Inflammatory macrophage treated with lipopolysaccharide for 4 hours (primary cell): ENCODE results near the gene KLK1.
"Not testable (repeated sequence)": the region's sequence is repeated elsewhere in the genome, so short reads cannot be mapped to it uniquely, and the experiment has no call there.

Experiments
- DNase-seq: peaks from one replicate; pipeline ENCODE4 v3.0.0-alpha.2; 2020

KLK1 gene

DNA sequence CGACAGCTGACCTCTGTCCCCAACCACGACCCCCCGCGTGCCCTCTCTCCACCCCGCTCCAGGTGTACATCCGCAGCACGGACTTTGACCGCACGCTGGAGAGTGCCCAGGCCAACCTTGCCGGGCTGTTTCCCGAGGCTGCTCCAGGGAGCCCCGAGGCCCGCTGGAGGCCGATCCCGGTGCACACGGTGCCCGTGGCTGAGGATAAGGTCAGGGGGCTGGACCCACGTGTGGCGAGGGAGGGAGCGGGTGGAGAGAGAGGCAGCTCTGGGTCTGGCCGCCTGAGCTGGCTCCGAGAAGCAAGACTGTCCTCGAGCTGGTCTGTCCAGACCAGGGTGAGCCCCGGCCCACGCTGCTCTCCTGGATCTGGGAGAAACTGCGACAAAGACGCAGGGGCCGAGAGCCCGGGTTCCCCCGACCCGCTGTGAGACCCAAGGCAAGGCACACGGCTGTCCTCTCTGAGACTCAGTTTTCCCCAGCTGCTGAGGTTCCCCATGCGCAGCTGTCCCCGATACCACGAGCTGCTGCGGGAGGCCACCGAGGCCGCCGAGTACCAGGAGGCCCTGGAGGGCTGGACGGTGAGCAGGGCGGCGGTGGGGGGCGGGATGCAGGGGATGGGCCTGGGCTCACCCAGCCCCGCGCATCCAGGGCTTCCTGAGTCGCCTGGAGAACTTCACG lies 31.9 kb downstream of the KLK1 start:
- DNase-seq = no peak

GRCh38 chr19:50790922-50791467 lies 32.6 kb downstream of the KLK1 start:
- DNase-seq = no peak

- DNase-seq = no peak
Observed at GRCh38 chr19:50790396-50790795, 33.2 kb downstream of the KLK1 start, which contains the start of gene ACP4. Gene ACP4 (plus strand): TSS chr19:50790415. CDS start chr19:50790415, 0 bp downstream.

GRCh38 chr19:50785329-50785728 lies 38.3 kb downstream of the KLK1 start:
- DNase-seq = no peak

GRCh38 chr19:50784710-50785109 lies 38.9 kb downstream of the KLK1 start:
- no peak for DNase-seq

- not testable (repeated sequence) for DNase-seq
Observed at GRCh38 chr19:50783848-50784152, 39.8 kb downstream of the KLK1 start.

DNA sequence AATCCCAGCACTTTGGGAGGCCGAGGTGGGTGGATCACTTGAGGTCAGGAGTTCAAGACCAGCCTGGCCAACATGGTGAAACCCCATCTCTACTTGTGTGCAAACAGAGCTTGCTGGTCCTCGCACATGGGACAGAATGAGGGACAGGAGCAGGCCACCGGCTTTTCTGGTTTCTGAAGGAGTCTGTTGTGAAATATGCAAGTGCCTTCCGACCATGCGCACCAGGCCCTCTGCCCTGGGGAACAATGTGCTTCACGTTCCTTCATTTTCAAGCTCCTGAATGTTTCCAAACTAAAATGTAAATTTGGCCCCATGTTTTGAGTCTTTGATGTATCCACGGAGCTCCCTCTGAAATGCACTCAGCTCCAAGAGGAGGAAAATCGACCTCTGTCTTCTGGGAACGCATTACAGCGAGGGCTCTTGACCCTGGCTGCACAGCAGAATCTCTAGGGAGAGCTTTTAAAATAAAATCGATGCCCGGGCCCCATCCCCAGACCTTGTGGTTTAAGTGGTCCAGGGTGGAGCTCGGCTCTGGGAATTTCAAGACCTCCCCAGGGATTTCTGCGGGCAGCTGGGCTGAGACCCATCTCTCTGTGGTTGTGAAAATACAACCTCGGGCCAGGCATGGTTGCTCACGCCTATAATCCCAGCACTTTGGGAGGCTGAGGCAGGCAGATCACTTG lies 42.7 kb downstream of the KLK1 start:
- DNase-seq = no peak

- no peak for DNase-seq
Observed at GRCh38 chr19:50779504-50780457, 43.8 kb downstream of the KLK1 start.

DNA sequence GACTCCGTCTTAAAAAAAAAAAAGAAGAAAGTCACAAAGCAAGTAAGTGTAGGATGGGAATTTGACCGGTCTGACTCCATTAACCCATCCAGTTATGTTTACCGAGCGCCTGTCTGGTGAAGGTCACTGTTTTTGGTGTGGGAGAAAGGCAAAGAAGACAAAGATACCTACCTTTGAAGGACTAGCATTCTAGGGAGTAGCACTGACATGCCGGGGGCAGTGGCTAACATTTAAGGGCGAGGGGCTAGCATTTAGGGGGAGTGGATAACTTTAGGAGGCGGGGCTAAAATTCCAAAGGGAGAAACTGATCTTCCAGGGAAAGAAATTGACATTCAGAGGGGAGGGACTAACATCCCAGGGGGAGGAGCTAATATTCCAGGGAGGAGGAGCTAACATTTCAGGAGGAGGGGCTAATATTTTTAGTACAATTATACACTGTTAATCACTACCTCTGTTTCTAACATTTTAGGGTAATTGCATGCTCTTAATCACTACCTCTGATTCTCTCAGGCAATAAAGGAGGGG lies 44.6 kb downstream of the KLK1 start:
- no peak for DNase-seq

GRCh38 chr19:50777830-50778303 lies 45.7 kb downstream of the KLK1 start:
- peak; percentile 32 for DNase-seq

DNA sequence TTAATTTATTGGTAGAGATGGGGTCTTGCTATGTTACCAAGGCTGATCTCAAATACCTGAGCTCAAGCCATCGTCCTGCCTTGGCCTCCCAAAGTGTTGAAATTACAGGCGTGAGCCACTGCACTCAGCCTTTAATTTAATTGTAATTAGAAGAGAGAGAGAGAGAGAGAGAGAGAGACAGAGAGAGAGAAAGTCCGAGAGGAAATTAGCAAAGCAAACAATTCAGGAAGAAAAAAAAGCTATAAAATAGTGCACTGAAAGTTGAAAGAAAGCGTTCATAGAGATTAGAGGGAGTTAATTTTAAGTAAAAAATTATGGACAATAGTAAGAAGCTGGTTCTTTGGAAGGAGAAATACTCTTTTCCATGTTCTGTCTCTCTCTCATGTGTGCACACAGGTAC lies 46.3 kb downstream of the KLK1 start:
- no peak for DNase-seq

DNA sequence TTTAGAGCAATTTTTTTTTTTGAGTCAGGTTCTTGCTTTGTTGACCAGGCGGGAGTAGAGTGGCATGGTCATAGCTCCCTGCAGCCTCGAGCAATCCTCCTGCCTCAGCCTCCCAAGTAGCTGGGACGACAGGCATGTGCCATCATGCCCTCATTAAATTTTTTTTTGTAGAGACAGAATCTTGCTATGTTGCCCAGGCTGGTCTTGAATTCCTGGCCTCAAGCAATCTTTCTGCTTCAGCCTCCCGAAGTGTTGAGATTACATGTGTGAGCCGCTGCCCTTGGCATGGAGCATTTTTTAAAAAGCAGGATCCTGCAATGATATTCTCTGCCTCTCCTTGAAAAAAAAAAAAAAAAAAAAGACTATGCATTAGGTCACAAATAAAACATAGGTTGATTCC lies 47.5 kb downstream of the KLK1 start:
- DNase-seq = no peak

DNA sequence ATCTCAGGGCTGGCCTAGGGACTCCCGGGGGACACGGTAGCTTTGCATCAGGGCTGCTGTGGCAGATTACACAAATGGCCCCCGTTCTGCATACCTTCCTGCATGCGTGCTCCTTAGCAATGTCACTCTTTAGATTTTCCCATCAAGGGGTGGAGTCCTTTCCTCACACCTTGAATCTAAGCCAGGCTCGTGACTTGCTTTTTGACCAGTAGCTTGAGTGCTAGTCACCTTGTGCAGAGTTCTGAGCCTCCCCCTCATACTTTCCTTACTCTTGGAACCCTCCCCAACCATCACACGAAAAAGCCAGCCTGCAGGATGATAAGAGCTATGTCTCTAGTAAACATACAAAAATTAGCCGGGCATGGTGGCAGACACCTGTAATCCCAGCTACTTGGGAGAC lies 50.1 kb downstream of the KLK1 start:
- not testable (repeated sequence) for DNase-seq

DNA sequence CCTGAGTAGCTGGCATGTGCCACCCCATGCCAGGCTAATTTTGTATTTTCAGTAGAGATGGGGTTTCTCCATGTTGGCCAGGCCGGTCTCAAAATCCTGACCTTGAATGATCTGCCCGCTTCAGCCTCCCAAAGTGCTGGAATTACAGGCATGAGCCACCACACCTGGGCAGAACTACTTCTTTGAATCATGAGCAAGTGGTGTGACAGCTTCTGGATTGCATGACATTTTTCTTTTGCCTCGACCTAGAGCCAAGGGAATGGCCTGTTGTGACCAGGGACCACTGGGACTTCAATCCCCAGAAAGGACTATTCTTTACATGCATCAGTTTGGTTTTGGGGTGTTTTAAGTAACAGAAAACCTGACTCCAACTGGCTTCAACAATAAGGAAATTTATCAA lies 50.7 kb downstream of the KLK1 start:
- not testable (repeated sequence) for DNase-seq

- DNase-seq = peak; percentile 10
Observed at GRCh38 chr19:50772476-50772875, 51.1 kb downstream of the KLK1 start.

GRCh38 chr19:50770888-50771287 lies 52.7 kb downstream of the KLK1 start:
- DNase-seq = no peak

- not testable (repeated sequence) for DNase-seq
Observed at GRCh38 chr19:50770164-50770563, 53.4 kb downstream of the KLK1 start, which contains the start of gene GPR32. Gene GPR32 (plus strand): TSS chr19:50770464. CDS start chr19:50770601, 137 bp downstream.
